Neural cell (in vitro differentiated cells): Measurements from ENCODE around the gene DIAPH1.

Experiments
- CTCF ChIP-seq: fragments of 450-650 bp; IDR thresholded peaks from 2 replicates; pipeline ENCODE4 v1.5.1; 2014; ENCODE audit warnings: antibody characterized with exemption, mild to moderate bottlenecking, moderate library complexity; ENCODE audit not compliant: poor library complexity, severe bottlenecking
- EP300 ChIP-seq: fragments of 450-650 bp; conservative IDR thresholded peaks from 2 replicates; pipeline ENCODE4 v1.6.1; 2014; ENCODE audit warnings: antibody characterized with exemption, mild to moderate bottlenecking, moderate library complexity; ENCODE audit not compliant: poor library complexity, severe bottlenecking
- EZH2 ChIP-seq: fragments of 200-600, 300-800 bp; shearing (Covaris generic), sonication (generic); IDR thresholded peaks from 2 replicates; pipeline ENCODE4 v1.6.1; 2014; ENCODE audit warnings: antibody characterized with exemption, low read length, borderline replicate concordance, mild to moderate bottlenecking; ENCODE audit not compliant: insufficient read depth, poor library complexity, severe bottlenecking
- MXI1 ChIP-seq: fragments of 450-650 bp; conservative IDR thresholded peaks from 2 replicates; pipeline ENCODE4 v1.6.1; 2014; ENCODE audit warnings: antibody characterized with exemption, mild to moderate bottlenecking; ENCODE audit not compliant: poor library complexity, severe bottlenecking
- POLR2AphosphoS5 ChIP-seq: IDR thresholded peaks from 2 replicates; pipeline ENCODE4 v1.6.1; 2012
- RAD21 ChIP-seq: fragments of 450-650 bp; conservative IDR thresholded peaks from 2 replicates; pipeline ENCODE4 v1.6.1; 2014; ENCODE audit warnings: antibody characterized with exemption, mild to moderate bottlenecking, moderate library complexity
- REST ChIP-seq: IDR thresholded peaks from 2 replicates; pipeline ENCODE4 v1.6.1; 2012; ENCODE audit warnings: borderline replicate concordance
- SMC3 ChIP-seq: fragments of 450-650 bp; conservative IDR thresholded peaks from 2 replicates; pipeline ENCODE4 v1.6.1; 2014; ENCODE audit warnings: antibody characterized with exemption, mild to moderate bottlenecking, moderate library complexity; ENCODE audit not compliant: poor library complexity
- TAF1 ChIP-seq: IDR thresholded peaks from 2 replicates; pipeline ENCODE4 v1.6.1; 2012; ENCODE audit warnings: low read depth

DNA sequence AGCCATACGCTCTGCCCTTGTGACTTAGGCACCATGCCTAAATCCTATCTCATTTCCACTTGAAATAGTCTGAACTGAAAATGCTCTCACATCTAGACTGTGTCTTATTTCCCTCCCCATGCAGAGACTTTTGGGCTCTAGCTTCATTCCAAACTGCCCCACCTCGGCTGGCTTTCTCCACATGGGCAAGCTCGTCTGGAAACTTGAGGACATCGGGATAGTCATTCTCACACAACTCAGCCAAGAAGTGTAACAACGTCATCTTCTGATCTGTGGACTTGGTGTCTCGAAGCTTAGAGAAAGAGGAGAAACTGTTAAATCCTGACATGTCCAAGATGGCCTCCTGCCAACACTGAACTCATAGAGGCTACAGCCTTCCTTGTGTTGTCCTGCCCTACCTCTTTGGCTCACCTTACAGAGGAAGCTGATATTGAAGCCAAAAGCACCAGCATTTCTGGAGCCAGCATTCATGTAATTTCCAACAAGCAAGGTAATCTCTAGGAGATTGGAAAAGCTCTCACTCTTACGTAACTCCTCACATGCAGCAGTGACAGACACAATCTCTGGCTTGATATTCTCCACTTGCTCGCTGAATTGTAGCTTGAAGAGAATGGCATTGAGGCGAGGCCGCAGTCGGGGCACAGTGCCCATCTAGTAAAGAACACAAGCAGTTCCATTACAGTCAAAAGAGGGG, 90.4 kb downstream of the DIAPH1 start:
- TF ChIP-seq CTCF, result no peak
- TF ChIP-seq EZH2, result no peak
- no peak for TF ChIP-seq EP300
- TF ChIP-seq SMC3, result no peak
- TF ChIP-seq MXI1, result no peak
- TF ChIP-seq POLR2AphosphoS5, result no peak
- TF ChIP-seq RAD21, result no peak
- no peak for TF ChIP-seq REST
- no peak for TF ChIP-seq TAF1
